Neutrophil (primary cell): Measurements from ENCODE around the gene HMOX1.
A peak's percentile ranks its signal among the peaks of the same experiment; 100 is the strongest.
"Not testable (repeated sequence)": the region's sequence is repeated elsewhere in the genome, so short reads cannot be mapped to it uniquely, and the experiment has no call there.

Experiments
- H3K27ac ChIP-seq: fragments of 200-600 bp; sonication (generic); 2 replicates; pipeline ENCODE4 v1.5.1; 2016; ENCODE audit warnings: mild to moderate bottlenecking, moderate library complexity
- H3K27me3 ChIP-seq: fragments of 200-600 bp; sonication (generic); 2 replicates; pipeline ENCODE4 v1.6.0; 2016; ENCODE audit warnings: mild to moderate bottlenecking
- H3K36me3 ChIP-seq: fragments of 200-600 bp; sonication (generic); 2 replicates; pipeline ENCODE4 v1.5.1; 2017
- H3K4me1 ChIP-seq, 2 experiments: fragments of 200-600 bp in 1 of 2; sonication (generic) in 1 of 2; 1 replicate in 1 of 2; 2 replicates in 1 of 2; pipeline versions ENCODE4 v1.5.1 to v1.6.1; 2013 to 2016; ENCODE audit warnings: low read depth in 1 of 2, low read length in 1 of 2, mild to moderate bottlenecking in 1 of 2, moderate library complexity in 1 of 2; ENCODE audit not compliant: control insufficient read depth in 1 of 2, insufficient read depth in 1 of 2
- H3K4me3 ChIP-seq, 2 experiments: fragments of 200-600 bp in 1 of 2; sonication (generic) in 1 of 2; 1 replicate in 1 of 2; 2 replicates in 1 of 2; pipeline ENCODE4 v1.5.1; 2013 to 2016; ENCODE audit warnings: low read depth in 1 of 2, low read length in 1 of 2, mild to moderate bottlenecking in 1 of 2, moderate library complexity in 1 of 2
- H3K9me3 ChIP-seq: fragments of 200-600 bp; sonication (generic); 2 replicates; pipeline ENCODE4 v1.5.1; 2016
- TF ChIP-seq, protein P1 (sequence below): fragments of 200-600 bp; sonication (generic); IDR thresholded peaks from 2 replicates; pipeline ENCODE4 v1.5.1; 2016; ENCODE audit warnings: antibody characterized with exemption

Gene HMOX1

DNA sequence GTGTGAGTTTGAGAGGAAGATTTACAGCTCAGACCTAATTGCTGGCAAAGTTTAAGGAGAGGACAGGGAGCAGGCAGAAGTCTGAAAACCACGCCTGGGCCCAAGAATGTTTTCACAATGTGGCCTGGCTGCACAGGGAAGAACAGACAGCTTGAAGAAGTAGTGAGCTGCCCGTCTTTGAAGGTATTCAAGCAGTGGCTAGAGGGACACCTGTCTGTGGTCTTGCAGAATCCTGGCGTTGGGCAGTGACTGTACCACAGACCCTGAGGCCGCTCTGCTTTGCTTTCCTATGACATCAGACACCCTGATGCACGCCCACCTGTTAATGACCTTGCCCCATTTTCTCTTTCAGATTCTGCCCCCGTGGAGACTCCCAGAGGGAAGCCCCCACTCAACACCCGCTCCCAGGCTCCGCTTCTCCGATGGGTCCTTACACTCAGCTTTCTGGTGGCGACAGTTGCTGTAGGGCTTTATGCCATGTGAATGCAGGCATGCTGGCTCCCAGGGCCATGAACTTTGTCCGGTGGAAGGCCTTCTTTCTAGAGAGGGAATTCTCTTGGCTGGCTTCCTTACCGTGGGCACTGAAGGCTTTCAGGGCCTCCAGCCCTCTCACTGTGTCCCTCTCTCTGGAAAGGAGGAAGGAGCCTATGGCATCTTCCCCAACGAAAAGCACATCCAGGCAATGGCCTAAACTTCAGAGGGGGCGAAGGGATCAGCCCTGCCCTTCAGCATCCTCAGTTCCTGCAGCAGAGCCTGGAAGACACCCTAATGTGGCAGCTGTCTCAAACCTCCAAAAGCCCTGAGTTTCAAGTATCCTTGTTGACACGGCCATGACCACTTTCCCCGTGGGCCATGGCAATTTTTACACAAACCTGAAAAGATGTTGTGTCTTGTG is 12.5 kb downstream of the HMOX1 start:
- H3K27me3 ChIP-seq = no peaks in the 10 kb centered on the region
- H3K27ac ChIP-seq = no peak overlapping the region
- H3K36me3 ChIP-seq = peaks cover 4% of the 10 kb centered on the region
- TF ChIP-seq, protein P1, sequence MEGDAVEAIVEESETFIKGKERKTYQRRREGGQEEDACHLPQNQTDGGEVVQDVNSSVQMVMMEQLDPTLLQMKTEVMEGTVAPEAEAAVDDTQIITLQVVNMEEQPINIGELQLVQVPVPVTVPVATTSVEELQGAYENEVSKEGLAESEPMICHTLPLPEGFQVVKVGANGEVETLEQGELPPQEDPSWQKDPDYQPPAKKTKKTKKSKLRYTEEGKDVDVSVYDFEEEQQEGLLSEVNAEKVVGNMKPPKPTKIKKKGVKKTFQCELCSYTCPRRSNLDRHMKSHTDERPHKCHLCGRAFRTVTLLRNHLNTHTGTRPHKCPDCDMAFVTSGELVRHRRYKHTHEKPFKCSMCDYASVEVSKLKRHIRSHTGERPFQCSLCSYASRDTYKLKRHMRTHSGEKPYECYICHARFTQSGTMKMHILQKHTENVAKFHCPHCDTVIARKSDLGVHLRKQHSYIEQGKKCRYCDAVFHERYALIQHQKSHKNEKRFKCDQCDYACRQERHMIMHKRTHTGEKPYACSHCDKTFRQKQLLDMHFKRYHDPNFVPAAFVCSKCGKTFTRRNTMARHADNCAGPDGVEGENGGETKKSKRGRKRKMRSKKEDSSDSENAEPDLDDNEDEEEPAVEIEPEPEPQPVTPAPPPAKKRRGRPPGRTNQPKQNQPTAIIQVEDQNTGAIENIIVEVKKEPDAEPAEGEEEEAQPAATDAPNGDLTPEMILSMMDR = no peak
- H3K9me3 ChIP-seq = no peaks in the 10 kb centered on the region
- H3K4me3 ChIP-seq = no peak overlapping the region
- peaks cover 0 to 5% of the 10 kb centered on the region in 2 experiments for H3K4me1 ChIP-seq

GRCh38 chr22:35394011-35394312 is 13.1 kb downstream of the HMOX1 start:
- H3K27ac ChIP-seq = no peak overlapping the region
- H3K36me3 ChIP-seq = peaks cover 4% of the 10 kb centered on the region
- no peaks in the 10 kb centered on the region for H3K27me3 ChIP-seq
- no peak overlapping the region for H3K4me3 ChIP-seq
- peaks cover 0 to 5% of the 10 kb centered on the region in 2 experiments for H3K4me1 ChIP-seq
- no peaks in the 10 kb centered on the region for H3K9me3 ChIP-seq
- TF ChIP-seq, protein P1 = no peak

GRCh38 chr22:35394810-35395563 is 14.1 kb downstream of the HMOX1 start:
- Histone ChIP-seq H3K36me3 (peaks cover 1% of the 10 kb centered on the region), H3K4me3 (no peak overlapping the region), H3K9me3 (no peaks in the 10 kb centered on the region), H3K27me3 (no peaks in the 10 kb centered on the region), H3K27ac (no peak overlapping the region), H3K4me1 (peaks cover 5 to 11% of the 10 kb centered on the region in 2 experiments)
- TF ChIP-seq, protein P1 = no peak

DNA sequence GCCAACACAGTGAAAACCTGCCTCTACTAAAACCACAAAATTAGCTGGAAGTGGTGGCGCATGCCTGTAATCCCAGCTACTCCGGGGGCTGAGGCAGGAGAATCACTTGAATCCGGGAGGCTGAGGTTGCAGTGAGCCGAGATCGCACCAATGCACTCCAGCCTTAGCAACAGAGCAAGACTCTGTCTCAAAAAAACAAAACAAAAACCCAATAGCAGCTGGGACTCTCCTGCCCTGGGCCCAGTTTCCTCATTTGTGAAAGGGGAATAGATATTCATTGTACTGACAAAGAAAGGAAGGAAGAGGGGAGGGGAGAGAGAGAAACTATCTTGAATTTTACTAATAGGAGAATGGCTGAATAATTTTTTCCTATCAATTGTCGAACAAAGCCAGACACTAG is 15.7 kb downstream of the HMOX1 start:
- H3K9me3 ChIP-seq, H3K27me3 ChIP-seq, H3K4me3 ChIP-seq, H3K36me3 ChIP-seq: not testable (repeated sequence)
- Histone ChIP-seq H3K4me1 (peaks cover 13 to 25% of the 10 kb centered on the region in 2 experiments), H3K27ac (peak overlapping the region; percentile 46)

DNA sequence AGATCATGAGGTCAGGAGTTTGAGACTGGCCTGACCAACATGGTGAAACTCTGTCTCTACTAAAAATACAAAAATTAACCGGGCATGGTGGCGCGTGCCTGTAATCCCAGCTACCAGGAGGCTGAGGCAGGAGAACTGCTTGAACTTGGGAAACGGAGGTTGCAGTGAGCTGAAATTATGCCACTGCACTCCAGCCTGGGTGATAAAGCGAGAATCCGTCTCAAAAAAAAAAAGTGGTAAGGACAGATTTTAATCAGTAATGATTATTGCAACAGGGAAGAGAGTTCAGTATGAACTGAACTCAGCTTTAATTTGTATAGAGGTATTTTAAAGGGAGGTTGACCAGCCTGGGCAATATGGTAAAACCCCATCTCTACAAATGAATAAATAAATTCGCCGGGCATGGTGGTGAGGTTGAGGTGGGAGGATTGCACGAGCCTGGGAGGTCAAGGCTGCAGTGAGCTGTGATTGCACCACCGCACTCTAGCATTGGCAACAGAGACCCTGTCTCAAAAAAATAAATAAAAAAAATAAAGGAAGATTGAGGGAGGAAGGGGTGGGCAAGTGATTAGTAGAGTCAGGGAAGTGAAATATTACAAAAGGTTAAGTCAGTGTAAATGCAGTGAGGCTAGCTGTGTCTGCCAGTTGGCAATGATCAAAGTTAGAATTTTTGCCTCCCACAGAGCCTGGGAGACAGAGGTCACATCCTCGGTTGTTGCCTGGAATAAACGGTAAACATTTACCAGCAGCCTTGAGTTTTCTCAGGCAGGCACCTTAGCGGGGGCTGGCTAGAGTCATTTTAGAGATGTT is 16.4 kb downstream of the HMOX1 start:
- Histone ChIP-seq H3K4me1 (peaks cover 13 to 25% of the 10 kb centered on the region in 2 experiments), H3K27me3 (no peaks in the 10 kb centered on the region), H3K36me3 (no peaks in the 10 kb centered on the region), H3K4me3 (no peak overlapping the region), H3K27ac (peak overlapping the region; percentile 46), H3K9me3 (no peaks in the 10 kb centered on the region)
- TF ChIP-seq, protein P1 = no peak
